HG03439 (cell line): ENCODE measurements around the gene CCDC88A.
"Not testable (repeated sequence)": the region's sequence is repeated elsewhere in the genome, so short reads cannot be mapped to it uniquely, and the experiment has no call there.

ENCODE experiments used
- ATAC-seq: cut with Tn5 transposase; IDR thresholded peaks from one replicate; pipeline ENCODE4 v1.9.1; 2021; ENCODE audit warnings: mild to moderate bottlenecking, moderate library complexity; ENCODE audit not compliant: unreplicated experiment

Gene CCDC88A

DNA sequence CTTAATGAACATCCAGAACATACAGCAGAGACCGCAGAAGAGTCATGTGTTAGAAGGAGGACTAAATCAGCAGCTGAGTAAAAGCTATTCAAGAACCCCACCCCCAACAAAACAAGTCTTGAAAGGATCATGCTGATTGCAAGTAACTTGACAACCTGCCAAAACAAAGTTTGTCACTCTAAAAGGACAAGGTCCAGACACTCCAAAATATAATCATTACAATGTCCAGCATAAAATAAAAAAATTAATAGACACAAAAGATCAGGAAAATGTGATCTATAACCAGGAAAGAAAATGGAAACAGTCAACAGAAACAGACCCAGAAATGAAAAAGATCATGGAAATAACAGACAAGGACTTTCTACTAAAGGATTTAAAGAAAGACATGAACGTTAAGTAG, 28.5 kb downstream of the CCDC88A start:
- ATAC-seq: no peak

- not testable (repeated sequence) for ATAC-seq
Observed at GRCh38 chr2:55385516-55385915, 34.1 kb downstream of the CCDC88A start.

GRCh38 chr2:55384786-55385185, 34.9 kb downstream of the CCDC88A start:
- no peak for ATAC-seq

- no peak for ATAC-seq
Observed at GRCh38 chr2:55371376-55371775, 48.3 kb downstream of the CCDC88A start.

DNA sequence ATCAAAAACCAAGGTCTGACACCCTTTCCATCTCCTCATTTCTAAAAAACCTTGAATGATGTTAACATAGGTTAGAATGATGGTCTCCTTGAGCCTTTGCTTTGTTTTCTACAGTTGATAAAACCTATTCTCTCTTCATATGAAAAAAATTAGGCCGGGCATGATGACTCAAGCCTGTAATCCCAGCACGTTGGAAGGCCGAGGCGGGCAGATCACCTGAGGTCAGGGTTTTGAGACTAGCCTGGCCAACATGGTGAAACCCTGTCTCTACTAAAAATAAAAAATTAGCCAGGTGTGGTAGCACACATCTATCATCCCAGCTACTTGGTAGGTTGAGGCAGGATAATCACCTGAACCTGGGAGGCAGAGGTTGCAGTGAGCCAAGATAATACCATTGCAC, 49.4 kb downstream of the CCDC88A start:
- ATAC-seq: no peak

- no peak for ATAC-seq
Observed at GRCh38 chr2:55365303-55365702, 54.4 kb downstream of the CCDC88A start.

GRCh38 chr2:55364189-55365055, 55.2 kb downstream of the CCDC88A start:
- ATAC-seq: no peak

DNA sequence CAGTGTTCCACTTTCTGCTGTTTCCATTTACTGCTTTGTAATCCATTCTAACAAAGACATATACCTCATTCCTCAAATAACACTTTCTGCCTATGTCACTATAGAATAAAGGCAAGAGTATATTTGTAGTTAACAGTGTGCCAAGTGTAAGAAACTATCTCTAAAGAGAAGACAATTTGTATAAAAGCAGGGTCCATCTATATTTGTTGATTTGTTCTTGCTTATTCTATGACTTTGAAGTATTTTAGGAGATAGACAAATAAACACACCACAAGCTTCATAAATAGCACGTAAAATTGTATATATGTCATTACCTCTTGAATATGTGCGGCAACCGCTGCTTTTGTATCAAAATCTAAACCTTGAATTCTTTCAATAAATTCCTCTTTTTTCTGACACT, 56.0 kb downstream of the CCDC88A start:
- no peak for ATAC-seq

- ATAC-seq: no peak
Observed at GRCh38 chr2:55361465-55362189, 58.0 kb downstream of the CCDC88A start.

DNA sequence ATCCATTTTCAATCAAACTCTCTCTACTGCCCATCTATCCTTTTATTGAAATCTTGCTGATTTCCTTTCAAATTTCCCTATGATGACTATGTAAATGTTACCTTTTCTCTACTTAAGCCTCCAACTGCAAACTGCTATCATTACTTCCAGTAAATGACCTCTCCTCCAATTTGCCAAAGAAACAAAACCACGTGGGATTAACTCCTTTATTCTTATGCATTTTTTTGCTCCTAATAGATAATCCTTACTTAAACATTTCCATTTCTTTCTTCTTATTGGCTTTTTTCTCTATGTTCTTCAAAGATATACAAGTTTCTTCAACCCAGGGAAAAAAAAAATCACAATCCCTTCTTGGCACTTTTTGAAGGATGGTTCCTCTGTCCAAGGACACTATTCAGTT, 61.2 kb downstream of the CCDC88A start:
- no peak for ATAC-seq

DNA sequence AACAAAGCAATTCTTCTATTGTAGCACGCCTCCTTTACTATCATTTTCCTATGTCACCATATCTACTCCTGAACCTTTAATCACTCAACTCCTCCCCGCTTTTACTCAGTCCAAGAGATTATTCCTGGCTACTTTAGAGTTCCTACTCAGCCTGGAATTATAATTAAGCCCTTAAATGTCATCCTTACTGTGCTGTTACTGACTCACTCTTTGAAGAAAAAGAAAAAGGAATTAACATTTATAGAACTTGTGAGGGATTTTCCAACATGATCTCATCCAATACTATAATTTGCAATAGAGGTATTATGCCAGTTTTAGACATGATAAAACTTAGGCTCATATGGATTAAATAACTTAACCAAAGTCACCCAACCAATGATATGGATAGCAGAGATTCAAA, 61.7 kb downstream of the CCDC88A start:
- no peak for ATAC-seq

- ATAC-seq: no peak
Observed at GRCh38 chr2:55357164-55357563, 62.5 kb downstream of the CCDC88A start.

DNA sequence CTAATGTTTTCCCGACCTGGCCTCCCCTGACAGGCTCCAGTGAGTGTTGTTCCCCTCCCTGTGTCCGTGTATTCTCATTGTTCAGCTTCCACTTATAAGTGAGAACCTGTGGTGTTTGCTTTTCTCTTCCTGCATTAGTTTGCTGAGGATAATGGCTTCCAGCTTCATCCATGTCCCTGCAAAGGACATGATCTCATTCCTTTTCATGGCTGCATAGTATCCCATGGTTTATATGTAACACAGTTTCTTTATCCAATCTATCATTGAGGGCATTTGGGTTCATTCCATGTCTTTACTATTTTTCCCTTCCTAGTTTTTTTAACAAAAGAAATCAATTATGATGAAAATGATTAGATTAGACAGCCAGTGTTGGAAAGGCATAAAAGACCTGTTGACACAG, 63.5 kb downstream of the CCDC88A start:
- not testable (repeated sequence) for ATAC-seq

DNA sequence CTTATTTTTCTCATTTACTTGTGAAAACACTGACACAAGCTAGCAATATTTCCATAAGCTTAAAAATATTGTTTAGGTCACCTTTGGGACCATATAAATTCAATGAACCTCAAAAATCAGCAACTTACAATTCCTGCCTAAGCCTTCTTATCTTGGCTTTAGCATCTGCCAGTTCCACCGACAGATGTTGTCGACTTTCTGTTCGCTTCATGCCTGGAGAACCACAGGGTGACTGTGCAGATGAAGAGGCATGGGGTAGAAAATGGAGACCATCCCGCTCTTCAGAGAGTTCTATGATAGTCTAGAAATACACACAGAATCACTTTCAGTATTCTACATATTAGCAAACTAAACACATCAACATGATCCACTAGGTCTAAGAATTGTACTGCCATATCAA, 64.2 kb downstream of the CCDC88A start:
- no peak for ATAC-seq

DNA sequence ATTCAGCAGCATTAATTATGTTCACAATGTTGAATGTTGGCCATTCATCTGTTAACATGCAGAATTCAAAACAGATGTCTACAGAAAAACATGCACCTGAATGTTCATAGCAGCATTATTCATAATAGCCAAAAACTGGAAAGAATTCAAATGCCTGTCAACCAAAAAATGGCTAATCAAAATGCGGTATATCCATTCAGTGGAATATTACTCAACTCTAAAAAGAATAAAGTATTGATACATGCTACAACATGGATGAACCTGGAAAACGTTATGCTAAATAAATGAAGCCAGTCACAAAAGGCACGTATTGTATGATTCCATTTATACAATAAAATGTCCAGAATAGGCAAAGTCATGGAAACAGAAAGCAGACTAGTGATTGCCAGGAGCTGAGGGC, 68.0 kb downstream of the CCDC88A start:
- ATAC-seq: no peak

- no peak for ATAC-seq
Observed at GRCh38 chr2:55345064-55345463, 74.6 kb downstream of the CCDC88A start.

- ATAC-seq: no peak
Observed at GRCh38 chr2:55338268-55338667, 81.4 kb downstream of the CCDC88A start.

- ATAC-seq: no peak
Observed at GRCh38 chr2:55334728-55335127, 84.9 kb downstream of the CCDC88A start.

DNA sequence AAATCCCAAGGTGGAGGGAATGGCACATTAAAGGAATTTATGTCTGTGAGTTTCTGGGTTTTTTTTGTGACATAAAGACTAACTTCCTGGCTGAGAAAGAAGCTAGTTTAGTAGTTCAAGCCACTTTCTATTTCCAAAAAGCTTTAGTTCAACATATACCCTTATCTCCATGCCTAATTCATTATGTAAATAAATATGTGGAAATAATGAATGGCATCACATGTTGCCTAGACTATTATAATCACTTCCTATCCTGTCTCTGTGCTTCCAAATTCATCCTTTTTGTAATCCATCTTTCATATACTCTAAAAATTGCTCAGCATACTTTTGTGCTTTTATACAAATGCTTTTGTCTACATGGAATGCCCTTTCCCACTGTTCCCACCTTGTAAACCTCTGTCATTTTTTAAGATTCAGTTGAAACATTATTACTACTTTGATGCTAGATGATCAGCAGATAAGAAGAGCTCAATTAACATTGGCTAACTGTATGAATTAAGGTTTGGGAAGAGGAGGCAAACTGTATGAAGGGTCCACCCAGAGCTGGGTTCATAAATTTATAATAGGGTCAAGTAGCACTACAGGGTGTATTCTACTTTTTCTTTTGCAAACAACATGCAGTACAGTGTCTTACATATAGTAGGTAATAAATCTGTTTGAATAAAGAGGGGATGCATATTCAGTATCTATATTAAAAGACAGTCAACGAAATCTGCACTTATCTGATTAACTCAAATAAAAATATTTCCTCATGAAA, 88.9 kb downstream of the CCDC88A start:
- ATAC-seq: no peak

- ATAC-seq: no peak
Observed at GRCh38 chr2:55327470-55328230, 92.0 kb downstream of the CCDC88A start.

DNA sequence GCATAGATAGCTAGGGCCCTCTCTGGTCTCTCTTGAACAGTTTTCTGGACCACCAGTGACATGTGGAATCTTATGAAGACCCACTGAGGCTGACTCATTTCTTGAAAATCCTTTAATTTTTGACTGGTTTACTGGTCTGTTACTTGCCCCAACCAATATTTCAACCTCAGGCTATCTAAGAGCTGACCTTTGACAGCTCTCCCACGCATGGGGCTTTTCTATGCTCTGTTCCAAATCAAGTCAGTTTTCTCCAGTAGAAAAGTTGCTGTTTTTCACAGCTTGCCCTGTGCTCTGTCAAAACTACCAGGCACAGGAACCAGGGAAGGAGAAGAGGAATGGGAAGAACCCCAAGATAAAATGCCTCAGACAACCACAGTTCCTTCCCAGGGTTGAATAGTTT, 104.7 kb downstream of the CCDC88A start:
- no peak for ATAC-seq
